T-helper 1 cell treated with Interleukin-12 subunit alpha and Interleukin-12 subunit beta and Interleukin-4 antibody, amounts not matched to agents 30 μg/mL and 1 μg/mL, for 36 hours (primary cell): Measurements from ENCODE around the gene CEMP1.

Experiments used
- H3K27ac Mint-ChIP-seq: one replicate; pipeline ENCODE4 v1.8.0; 2021; ENCODE audit warnings: mild to moderate bottlenecking, mixed read lengths
- H3K27me3 Mint-ChIP-seq: one replicate; pipeline ENCODE4 v1.8.0; 2021; ENCODE audit warnings: low read depth, mixed read lengths
- H3K36me3 Mint-ChIP-seq: one replicate; pipeline ENCODE4 v1.8.0; 2021; ENCODE audit warnings: low read depth, mixed read lengths
- H3K4me1 Mint-ChIP-seq: one replicate; pipeline ENCODE4 v1.8.0; 2021; ENCODE audit warnings: low read depth, mixed read lengths
- H3K4me3 Mint-ChIP-seq: one replicate; pipeline ENCODE4 v1.8.0; 2021; ENCODE audit warnings: mild to moderate bottlenecking, moderate library complexity, mixed read lengths
- H3K9me3 Mint-ChIP-seq: one replicate; pipeline ENCODE4 v1.8.0; 2021; ENCODE audit warnings: mixed read lengths

The CEMP1 gene

DNA sequence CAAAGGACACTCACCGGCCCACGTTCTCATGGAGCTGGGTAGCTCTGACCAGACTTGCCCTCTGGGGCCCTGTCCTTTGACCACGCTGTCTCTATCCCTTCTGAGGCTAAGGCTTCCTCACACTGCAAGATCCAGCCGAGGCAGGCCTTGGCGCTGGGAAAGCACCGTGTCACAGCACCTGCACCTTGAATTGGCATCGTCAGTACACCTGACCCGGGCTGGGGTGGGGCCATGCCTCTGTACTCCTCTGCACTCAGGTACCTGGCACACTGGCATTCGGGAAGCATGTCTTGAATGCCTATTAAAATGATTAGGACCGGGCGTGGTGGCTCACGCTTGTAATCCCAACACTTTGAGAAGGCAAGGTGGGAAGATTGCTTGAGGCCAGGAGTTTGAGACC lies 50.3 kb downstream of the CEMP1 start:
- peaks cover 9% of the 10 kb centered on the region for H3K4me1 Mint-ChIP-seq

More for the DNA sequence above, 50.3 kb downstream of the CEMP1 start:
- Mint-ChIP-seq H3K4me3 (no peak overlapping the region), H3K9me3 (no peaks in the 10 kb centered on the region), H3K36me3 (no peaks in the 10 kb centered on the region), H3K27me3 (peaks cover 11% of the 10 kb centered on the region), H3K27ac (no peak overlapping the region)
